ENCODE measurements around the gene FARP2. TPM values are rescaled to one million over a fixed set of nuclear protein-coding genes. Genes with fewer than 3 reads are reported as not detected.
"Not testable (repeated sequence)": the region's sequence is repeated elsewhere in the genome, so short reads cannot be mapped to it uniquely, and the experiment has no call there.

Gene FARP2
- total RNA-seq, 4 donors from 2014 or later: 26.8 to 37.9 (median 30.2) TPM

DNA sequence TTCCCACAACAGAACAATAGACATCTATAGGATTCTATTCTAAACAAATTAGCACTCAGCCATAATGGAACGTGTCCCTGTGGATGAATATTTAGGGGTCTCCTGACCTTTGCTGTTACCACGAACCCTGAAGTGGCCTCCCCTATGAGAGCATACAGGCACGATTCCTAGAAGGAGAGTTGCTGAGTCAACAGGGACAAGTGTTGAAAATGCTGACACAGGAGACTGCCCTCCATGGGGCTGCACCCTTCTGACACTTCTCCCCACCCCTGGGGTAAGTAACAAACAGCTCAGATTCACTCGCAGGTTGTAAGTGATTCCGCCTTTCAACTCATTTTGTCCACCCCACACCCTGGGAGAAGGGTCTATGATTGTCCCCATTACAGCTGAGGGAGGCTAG, 166.4 kb downstream of the FARP2 start:
- WGBS: 88% methylated on average over 5 of the region's 5 CpGs
- no peaks in the 10 kb centered on the region for H3K9me3 ChIP-seq
- H3K4me3 ChIP-seq: no peak overlapping the region
- TF ChIP-seq POLR2AphosphoS5 (IDR thresholded peaks at IDR 0.05) (no peak), EP300 (IDR thresholded peaks at IDR 0.05) (no peak), POLR2A (IDR thresholded peaks at IDR 0.05; ENCODE audit: low read depth) (no peak)
- TF ChIP-seq, protein P1, sequence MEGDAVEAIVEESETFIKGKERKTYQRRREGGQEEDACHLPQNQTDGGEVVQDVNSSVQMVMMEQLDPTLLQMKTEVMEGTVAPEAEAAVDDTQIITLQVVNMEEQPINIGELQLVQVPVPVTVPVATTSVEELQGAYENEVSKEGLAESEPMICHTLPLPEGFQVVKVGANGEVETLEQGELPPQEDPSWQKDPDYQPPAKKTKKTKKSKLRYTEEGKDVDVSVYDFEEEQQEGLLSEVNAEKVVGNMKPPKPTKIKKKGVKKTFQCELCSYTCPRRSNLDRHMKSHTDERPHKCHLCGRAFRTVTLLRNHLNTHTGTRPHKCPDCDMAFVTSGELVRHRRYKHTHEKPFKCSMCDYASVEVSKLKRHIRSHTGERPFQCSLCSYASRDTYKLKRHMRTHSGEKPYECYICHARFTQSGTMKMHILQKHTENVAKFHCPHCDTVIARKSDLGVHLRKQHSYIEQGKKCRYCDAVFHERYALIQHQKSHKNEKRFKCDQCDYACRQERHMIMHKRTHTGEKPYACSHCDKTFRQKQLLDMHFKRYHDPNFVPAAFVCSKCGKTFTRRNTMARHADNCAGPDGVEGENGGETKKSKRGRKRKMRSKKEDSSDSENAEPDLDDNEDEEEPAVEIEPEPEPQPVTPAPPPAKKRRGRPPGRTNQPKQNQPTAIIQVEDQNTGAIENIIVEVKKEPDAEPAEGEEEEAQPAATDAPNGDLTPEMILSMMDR (IDR thresholded peaks at IDR 0.05): no peak
- H3K4me1 ChIP-seq: no peaks in the 10 kb centered on the region
- intact Hi-C loops (cut with DNase I): no loop called here
- DNase-seq (ENCODE audit: extremely low spot score): no peak
- H3K27ac ChIP-seq (replicated peaks in 1 of 4): no peak overlapping the region
- H3K27me3 ChIP-seq: peaks cover 0 to 37% (median 4%) of the 10 kb centered on the region in 4 donors
- H3K36me3 ChIP-seq: no peaks in the 10 kb centered on the region

DNA sequence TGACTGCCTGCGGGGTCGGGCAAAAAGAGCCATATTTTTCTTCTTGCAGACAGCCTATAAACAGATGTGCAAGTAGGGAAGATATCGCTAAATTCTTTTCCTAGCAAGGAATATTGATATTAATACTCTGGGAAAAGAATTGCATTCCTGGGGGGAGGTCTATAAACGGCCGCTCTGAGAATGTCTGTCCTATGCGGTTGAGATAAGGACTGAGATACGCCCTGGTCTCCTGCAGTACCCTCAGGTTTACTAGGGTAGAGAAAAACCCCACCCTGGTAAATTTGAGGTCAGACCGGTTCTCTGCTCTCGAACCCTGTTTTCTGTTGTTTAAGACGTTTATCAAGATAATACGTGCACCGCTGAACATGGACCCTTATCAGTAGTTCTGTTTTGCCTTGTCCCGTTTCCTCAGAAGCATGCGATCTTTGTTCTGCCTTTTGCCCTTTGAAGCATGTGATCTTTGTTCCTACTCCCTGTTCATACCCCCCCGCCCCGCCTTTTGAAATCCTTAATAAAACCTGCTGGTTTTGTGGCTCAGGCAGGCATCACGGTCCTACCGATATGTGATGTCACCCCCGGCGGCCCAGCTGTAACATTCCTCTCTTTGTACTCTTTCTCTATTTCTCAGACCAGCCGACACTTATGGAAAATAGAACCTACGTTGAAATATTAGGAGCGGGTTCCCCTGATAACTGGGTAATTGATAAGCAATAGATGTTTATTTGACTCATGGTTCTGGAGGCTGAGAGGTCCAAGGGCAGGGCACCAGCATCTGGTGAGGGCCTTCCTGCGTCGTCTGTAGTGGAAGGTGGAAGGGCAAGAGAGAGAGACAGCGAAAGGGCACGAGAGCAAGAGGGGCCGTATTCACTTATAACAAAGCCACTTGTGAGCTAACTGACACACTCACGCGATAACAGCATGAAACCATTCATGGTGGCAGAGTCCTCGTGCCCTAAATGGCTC, 170.0 kb downstream of the FARP2 start:
- H3K27ac ChIP-seq (replicated peaks in 1 of 4); H3K36me3 ChIP-seq; DNase-seq (ENCODE audit: extremely low spot score); intact Hi-C loops (cut with DNase I); H3K4me3 ChIP-seq; H3K4me1 ChIP-seq; H3K9me3 ChIP-seq: not testable (repeated sequence)
- 92% methylated on average over 31 of the region's 31 CpGs for WGBS
- H3K27me3 ChIP-seq: peaks cover 0 to 18% (median 4%) of the 10 kb centered on the region in 4 donors

DNA sequence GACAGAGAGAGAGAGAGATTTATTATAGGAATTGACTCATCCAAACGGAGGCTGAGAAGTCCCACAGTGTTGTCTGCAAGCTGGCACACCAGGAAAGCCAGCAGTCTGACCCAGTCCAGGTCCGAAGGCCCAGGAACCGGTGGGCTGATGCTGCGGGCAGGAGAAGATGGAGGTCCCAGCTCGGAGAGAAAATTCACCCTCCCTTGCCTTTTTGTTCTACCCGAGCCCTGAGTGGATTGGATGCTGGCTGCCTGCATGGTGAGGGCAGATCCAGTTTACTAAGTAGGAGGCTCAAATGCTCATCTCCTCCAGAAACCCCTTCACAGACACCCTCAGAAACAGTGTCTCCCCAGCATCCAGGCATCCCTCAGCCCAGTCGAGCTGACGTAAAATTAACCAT, 174.5 kb downstream of the FARP2 start:
- intact Hi-C loops (cut with DNase I): no loop called here

DNA sequence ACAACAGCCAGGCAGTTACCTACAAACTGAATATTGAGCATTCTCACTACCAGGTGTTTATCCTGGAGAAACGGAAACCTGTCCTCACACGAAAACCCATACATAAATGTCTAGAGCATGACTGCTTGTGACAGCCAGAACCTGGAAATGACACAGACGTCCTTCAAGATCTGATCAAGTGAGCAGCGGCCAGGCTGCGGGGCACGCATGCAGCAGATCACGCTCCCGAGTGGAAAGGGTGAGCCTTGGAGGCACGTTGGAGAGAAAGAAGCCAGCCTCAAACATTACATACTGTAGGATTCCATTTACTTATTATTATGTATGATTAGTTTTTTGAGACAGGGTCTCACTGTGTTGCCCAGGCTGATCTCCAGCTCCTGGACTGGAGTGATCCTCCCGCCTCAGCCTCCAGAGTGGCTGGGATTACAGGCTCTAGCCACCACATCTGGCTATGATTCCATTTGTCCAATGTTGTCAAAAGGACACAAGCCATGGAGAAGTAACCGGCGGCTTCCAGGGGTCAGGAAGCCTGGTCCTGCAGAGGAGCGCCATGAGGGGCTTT, 175.2 kb downstream of the FARP2 start:
- intact Hi-C loops (cut with DNase I): no loop called here
- H3K36me3 ChIP-seq: no peaks in the 10 kb centered on the region

More for the DNA sequence above, 174.5 kb downstream of the FARP2 start:
- no peak for DNase-seq (ENCODE audit: extremely low spot score)
- Histone ChIP-seq H3K27ac (replicated peaks in 1 of 4) (no peak overlapping the region), H3K4me1 (no peaks in the 10 kb centered on the region), H3K9me3 (no peaks in the 10 kb centered on the region), H3K4me3 (no peak overlapping the region), H3K36me3 (no peaks in the 10 kb centered on the region), H3K27me3 (no peaks in the 10 kb centered on the region)
- TF ChIP-seq POLR2A (IDR thresholded peaks at IDR 0.05; ENCODE audit: low read depth) (no peak), POLR2AphosphoS5 (IDR thresholded peaks at IDR 0.05) (no peak), EP300 (IDR thresholded peaks at IDR 0.05) (no peak)
- TF ChIP-seq, protein P1 (IDR thresholded peaks at IDR 0.05): no peak
- WGBS: 77% methylated on average over 3 of the region's 8 CpGs

DNA sequence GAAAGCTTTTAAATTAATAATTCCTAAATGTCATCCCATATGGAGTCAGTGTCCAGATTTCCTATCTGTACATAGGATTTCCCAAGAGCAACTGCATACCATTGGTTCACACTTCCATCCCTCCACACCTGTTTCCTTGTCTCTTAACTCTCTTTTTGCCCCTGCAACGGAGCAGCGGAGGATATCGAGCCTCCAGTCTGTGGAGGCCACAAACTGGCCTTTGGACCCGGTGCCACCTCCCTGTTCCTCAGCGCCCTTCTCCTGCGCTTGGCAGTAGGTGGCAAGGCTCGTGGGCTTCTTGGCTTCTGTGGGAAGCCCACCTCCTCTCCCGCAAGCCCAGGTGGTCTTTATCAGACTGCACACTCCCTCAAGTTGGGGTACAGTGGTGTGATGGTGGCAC, 176.1 kb downstream of the FARP2 start:
- Histone ChIP-seq H3K9me3 (no peaks in the 10 kb centered on the region), H3K36me3 (no peaks in the 10 kb centered on the region), H3K4me3 (no peak overlapping the region), H3K27me3 (no peaks in the 10 kb centered on the region), H3K27ac (replicated peaks in 1 of 4) (no peak overlapping the region), H3K4me1 (no peaks in the 10 kb centered on the region)
- intact Hi-C loops (cut with DNase I): no loop called here
- no peak for DNase-seq (ENCODE audit: extremely low spot score)
- TF ChIP-seq EP300 (IDR thresholded peaks at IDR 0.05): no peak
- no peak for TF ChIP-seq POLR2A (IDR thresholded peaks at IDR 0.05; ENCODE audit: low read depth)
- no peak for TF ChIP-seq POLR2AphosphoS5 (IDR thresholded peaks at IDR 0.05)
- TF ChIP-seq, protein P1 (IDR thresholded peaks at IDR 0.05): no peak
- WGBS: 90% methylated on average over 8 of the region's 8 CpGs

More for the DNA sequence above, 175.2 kb downstream of the FARP2 start:
- no peaks in the 10 kb centered on the region for H3K4me1 ChIP-seq
- 83% methylated on average over 13 of the region's 13 CpGs for WGBS
- TF ChIP-seq POLR2AphosphoS5 (IDR thresholded peaks at IDR 0.05): no peak
- TF ChIP-seq EP300 (IDR thresholded peaks at IDR 0.05): no peak
- TF ChIP-seq, protein P1 (IDR thresholded peaks at IDR 0.05): no peak
- no peak for TF ChIP-seq POLR2A (IDR thresholded peaks at IDR 0.05; ENCODE audit: low read depth)
- DNase-seq (ENCODE audit: extremely low spot score): no peak
- H3K27ac ChIP-seq (replicated peaks in 1 of 4): no peak overlapping the region
- no peaks in the 10 kb centered on the region for H3K27me3 ChIP-seq
- no peak overlapping the region for H3K4me3 ChIP-seq
- no peaks in the 10 kb centered on the region for H3K9me3 ChIP-seq

All from esophagus muscularis mucosa (tissue), 4 donors.